Stimulated activated CD4-positive, alpha-beta T cell treated with anti-CD3 and anti-CD28 coated beads, Interleukin-4, amount 100 ng/mL, for 1 hour (primary cell): ENCODE measurements around the gene ARHGEF17.

Experiments
- DNase-seq: peaks from one replicate; pipeline ENCODE4 v3.0.0-alpha.2; 2020

The ARHGEF17 gene

DNA sequence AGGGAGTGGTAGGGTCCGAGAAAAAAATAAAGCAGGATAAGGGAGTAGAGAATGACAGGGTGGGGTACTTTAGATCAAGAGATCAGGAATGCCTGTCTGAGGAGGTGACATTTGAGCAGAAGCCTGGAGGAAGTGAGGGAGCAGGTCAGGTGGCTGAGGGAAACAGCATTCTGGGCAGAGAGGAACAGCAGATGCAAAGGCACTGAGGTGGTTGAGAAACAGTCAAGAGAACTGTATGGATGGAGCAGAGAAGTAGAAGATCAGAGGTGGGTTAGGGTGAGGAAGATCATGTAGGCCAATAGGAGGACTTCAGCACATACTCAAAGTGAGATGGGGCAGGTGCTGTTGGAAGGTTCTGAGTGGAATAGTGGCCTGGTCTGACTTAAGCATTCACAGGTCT is 8.3 kb downstream of the ARHGEF17 start:
- no peak for DNase-seq

DNA sequence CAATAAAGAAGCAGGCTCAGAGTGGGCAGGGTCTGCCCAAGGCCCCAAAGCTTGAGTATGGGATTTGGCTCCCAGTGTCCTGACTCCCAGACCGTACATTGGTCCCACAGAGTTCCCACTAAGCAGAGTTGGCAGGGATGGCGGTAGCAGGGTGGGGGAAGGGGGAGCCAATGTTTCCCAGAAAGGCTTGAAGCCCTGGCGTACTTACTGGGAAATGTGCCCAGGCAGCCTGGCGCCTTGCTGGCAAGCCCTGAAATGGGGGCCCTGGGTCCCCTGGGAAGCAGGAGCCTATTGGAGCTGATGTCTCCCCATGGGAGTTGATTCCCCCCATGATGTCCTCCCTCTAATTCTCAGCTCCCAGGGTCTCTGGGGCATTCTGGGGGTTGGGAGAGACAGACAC is 9.3 kb downstream of the ARHGEF17 start:
- DNase-seq: no peak

DNA sequence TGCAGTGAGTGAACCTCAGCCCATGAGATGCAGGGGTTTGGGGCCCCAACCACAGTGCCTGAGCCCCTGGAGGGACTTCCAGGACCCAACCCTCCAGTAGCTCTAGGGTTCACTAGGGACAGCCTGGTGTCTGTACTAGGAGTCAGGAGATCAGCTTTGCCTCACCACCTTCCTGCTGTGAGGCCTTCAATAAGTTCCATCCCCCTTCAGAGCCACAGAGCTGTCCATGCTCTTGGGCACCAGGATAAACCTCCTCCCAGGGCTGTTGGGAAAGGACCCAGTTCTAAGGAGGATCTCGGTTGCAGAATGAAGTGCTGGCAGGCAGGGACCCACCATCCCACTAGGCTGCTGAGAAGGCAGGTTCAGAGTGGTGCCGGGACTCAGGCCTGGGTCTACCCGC is 9.7 kb downstream of the ARHGEF17 start:
- no peak for DNase-seq

DNA sequence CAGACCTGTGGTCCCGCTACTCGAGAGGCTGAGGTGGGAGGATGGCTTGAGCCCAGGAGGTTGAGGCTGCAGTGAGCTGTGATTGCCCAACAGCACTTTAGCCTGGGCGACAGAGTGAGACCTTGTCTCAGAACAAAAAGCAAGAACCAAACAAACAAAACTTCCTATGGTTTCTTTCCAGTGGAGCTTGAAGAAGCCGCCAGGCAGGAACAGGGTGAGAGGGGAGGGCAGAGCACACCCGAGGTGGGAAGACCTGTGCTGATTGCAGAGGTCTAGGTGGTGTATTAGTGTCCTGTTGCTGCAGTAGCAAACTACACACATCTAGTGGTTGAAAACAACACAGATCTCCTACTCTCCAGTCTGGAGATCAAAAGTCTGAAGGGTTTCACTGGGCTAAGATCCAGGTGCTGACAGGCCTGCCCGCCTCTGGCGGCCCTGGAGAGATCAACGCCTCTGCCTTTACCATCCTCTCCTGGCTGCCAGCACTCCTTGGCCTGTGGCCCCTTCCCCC is 10.5 kb downstream of the ARHGEF17 start:
- no peak for DNase-seq

DNA sequence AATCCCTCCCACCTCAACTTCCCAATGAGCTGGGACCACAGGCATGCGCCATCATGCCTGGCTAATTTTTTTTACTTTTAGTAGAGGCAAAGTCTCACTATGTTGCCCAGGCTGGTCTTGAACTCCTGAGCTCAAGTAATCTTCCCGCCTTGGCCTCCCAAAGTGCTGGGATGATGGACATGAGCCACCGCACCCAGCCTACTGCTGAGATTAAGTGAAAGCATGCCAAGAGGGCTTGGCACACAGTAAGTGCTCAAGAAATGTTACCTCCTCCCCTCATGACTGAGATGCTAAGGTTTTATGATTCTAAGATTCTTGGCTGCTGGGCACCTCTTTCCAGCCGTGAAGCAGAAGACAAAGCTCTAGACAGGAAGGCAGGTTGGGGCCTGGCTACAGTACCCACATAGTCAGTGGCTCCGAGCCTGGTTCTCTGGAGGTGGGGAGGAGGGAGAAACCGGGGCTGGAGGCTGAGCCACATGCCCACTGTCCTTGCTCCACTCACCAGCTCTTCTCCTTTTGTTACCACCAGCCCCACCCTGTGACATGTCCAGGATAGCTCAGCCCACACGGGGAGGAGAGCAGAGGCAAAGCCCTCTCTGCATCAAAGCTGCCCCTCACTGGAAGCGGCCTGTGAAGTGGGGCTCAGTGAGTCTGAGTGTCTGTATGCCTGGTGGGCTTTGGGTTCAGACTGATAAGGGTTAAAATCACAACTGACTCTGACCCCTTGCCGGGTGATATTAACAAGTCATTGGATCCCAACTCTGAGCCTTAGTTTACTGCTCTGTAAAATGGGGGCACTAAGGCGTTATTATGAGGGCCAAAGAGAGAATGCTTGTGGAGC is 12.9 kb downstream of the ARHGEF17 start:
- no peak for DNase-seq

DNA sequence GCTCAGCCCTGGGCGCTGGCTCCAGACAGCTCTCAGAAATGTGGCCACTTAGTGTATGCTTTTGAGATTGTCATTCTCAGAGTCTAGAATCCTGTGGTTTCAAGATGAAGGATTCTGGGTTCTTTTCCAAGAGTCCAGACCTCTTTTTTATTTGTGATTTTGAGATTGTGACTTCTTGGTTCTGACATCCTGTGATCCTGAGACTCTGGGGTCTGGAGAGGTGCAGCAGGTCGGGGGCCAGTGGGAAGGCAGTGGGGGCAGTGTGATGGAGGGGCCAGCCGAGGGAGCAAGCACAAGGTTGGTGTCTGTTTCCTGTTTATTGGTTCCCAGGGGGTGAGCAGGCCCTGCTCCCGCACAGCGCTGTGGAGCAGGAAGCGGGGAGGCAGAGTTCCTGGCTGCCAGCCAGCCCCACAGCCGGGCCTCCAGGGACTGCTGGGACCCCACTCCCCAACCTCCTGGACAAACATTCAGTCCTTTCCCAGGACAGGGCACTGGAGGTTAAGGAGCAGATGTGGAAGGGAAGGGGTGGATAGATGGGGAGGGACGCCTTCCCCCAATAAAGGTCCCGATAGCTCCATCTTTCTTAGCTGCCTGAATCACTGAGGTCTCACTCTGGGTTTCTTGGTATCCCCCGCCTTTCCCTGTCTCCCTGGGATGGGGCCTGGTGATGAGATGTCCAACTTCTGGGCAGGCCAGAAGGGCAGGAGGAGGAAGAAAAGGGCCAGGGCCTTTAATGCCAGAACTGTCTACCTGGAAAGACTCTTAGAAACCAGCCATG is 13.7 kb downstream of the ARHGEF17 start:
- no peak for DNase-seq

GRCh38 chr11:73322382-73323306 is 14.6 kb downstream of the ARHGEF17 start:
- no peak for DNase-seq

DNA sequence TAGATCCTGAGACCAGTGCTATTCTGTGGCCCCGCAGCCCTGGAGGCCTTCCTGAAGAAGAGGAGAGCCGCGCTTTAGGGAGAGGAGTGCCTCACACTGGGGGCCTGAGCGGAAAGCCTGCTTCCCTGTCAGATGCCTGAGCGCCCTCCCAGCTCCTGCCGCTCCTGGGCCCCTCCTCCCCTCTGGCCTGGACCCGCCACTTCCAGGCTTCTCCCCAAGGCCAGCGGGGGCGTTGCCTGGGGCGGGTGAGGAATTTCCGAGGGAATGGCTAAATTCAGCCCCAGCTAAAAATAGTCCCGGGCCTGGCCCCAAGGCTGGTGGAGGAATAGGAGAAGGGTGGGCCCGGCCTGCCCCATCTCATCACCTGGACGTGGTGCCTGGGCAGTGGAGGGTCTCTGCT is 15.4 kb downstream of the ARHGEF17 start:
- DNase-seq: no peak

GRCh38 chr11:73324116-73324515 is 16.0 kb downstream of the ARHGEF17 start:
- DNase-seq: no peak

GRCh38 chr11:73324665-73325035 is 16.6 kb downstream of the ARHGEF17 start:
- DNase-seq: no peak

DNA sequence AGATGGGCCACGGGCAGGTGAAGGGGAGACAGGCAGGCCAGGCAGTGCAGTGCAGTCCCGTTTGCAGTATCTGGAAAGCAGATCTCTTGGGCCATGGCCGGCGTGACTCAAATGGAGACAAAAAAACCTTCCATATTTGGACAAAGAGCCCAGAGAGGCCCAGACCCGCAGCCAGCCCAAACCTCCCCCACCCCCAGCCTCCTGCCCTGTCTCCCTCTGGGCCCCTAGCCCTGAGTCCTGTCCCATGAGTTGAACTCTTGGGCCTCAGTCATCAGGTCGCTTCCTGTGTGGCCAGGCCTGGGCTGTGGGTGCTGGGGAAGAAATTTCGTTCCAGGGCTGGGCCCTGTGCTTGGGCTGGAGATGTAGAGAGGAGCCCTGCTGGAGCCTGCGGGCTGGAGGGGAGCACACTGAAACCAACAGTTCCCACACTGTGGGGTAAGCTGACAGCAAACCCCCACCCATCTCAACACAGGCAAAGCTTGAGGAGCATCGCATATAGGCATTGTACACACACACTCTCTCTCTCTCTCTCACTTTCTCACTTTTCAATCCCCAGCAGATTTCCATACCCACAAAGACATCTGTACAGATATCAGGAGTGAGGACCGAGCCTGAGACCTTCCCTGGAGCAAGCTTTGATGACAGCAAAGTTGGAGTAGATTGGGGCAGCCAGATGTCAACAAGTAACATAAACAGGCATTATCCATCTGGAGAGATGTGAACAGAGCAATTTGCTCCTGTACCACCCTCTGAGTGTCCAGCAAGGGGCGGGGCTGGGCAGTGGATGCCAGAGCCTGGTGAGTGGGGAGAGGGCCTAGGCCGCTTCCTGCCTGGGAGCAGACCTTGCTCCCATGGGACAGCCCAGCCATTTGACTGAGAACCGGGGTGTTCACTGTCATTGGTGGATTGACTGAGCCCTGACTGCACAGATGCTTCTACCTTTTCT is 17.2 kb downstream of the ARHGEF17 start:
- DNase-seq: no peak

GRCh38 chr11:73326929-73327811 is 19.1 kb downstream of the ARHGEF17 start:
- DNase-seq: no peak

GRCh38 chr11:73327812-73328364 is 19.8 kb downstream of the ARHGEF17 start:
- no peak for DNase-seq

DNA sequence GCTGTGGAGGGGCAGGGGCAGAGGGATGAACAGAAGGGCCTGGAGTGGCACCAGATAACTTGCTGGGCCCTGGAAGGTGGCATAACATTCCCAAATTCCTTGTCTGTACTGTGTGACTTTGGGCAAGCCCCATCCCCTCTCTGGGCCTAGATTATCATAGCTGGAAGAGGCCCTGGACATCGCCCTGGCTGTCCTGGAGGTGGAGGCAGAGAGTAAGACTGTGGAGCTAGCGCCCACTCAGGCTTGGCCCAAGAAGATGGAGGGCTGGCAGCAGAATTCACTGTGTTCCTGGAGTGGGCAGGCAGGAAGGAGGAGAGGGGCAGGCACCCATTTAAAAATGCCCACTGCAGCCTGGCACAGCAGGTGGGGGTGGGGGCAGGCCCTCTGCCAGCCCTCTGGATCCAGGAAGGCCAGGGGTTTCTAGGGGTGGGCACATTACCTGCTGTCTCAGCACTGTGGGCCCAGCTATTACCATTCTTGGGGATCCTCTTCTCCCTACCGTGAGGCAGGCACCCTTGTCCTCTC is 22.6 kb downstream of the ARHGEF17 start:
- no peak for DNase-seq

DNA sequence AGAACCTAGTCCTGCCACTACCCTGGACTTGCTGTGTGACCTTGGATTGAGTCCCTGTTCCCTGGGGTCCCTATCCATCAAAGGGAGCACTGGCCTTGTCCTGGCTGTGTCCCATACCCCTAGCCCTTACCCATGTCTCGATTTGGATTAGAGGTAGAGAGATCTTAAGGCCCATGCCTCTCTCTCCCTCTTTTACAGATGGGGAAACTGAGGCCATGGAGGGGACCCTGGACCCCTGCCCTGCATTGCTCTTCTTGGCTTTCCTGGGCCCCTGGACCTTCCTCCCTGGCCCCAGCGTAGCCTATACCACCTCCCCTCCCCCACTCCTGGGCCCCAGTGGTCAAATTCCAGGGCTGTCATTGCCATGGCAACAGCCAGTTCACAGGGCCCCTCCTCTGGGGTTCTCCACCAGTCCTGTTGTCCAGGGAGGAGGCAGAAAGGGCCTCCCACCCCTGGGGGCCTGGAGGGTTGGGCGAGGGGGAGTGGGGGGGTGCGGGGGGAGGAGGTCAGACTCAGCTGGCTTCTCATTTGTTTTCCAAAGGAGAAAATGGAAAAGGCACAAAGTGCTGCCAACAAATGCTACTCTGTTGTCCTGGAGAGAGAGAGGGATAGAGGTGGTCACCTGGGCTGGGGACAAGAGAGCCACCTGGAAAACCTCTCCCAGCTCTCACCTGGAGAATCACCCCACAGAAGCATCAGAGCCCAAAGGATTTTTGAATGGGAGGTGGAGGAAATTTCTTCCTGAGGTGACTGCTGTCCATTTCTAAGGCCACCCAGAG is 23.3 kb downstream of the ARHGEF17 start:
- no peak for DNase-seq

- no peak for DNase-seq
Measured at GRCh38 chr11:73333173-73333572, 25.1 kb downstream of the ARHGEF17 start.

- no peak for DNase-seq
Measured at GRCh38 chr11:73333640-73334383, 25.7 kb downstream of the ARHGEF17 start.

GRCh38 chr11:73334384-73335203 is 26.5 kb downstream of the ARHGEF17 start:
- no peak for DNase-seq
